Loucy (cell line): ENCODE results near the gene TOPBP1.

ENCODE experiments used
- EZH2phosphoT487 ChIP-seq: fragments of 200-600 bp; IDR thresholded peaks from 2 replicates; pipeline ENCODE4 v1.6.1; 2018; ENCODE audit warnings: antibody characterized with exemption, mild to moderate bottlenecking, moderate library complexity, borderline replicate concordance
- TF ChIP-seq, protein P1 (sequence below): fragments of 200-600 bp; sonication (generic); conservative IDR thresholded peaks from 2 replicates; pipeline ENCODE4 v1.5.1; 2014; ENCODE audit warnings: mild to moderate bottlenecking, antibody characterized with exemption, low read length

DNA sequence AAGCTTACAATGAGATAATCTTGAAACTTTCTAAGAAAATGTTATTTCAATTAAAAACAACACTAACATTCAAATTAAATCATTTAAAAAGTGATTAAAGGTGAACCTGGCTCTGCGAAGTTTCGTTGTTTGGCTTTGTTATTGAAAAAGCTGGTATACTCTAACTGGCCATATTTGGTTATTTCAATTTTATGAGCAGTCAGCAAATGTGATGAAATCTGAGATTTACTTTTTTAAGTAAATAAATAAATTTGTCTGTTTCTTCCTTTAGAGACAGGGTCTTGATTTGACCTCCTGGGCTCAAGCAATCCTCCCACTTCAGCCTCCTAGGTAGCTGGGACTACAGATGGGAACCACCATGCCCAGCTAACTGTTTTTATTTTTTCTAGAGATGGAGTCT, 50.2 kb downstream of the TOPBP1 start:
- TF ChIP-seq, protein P1, sequence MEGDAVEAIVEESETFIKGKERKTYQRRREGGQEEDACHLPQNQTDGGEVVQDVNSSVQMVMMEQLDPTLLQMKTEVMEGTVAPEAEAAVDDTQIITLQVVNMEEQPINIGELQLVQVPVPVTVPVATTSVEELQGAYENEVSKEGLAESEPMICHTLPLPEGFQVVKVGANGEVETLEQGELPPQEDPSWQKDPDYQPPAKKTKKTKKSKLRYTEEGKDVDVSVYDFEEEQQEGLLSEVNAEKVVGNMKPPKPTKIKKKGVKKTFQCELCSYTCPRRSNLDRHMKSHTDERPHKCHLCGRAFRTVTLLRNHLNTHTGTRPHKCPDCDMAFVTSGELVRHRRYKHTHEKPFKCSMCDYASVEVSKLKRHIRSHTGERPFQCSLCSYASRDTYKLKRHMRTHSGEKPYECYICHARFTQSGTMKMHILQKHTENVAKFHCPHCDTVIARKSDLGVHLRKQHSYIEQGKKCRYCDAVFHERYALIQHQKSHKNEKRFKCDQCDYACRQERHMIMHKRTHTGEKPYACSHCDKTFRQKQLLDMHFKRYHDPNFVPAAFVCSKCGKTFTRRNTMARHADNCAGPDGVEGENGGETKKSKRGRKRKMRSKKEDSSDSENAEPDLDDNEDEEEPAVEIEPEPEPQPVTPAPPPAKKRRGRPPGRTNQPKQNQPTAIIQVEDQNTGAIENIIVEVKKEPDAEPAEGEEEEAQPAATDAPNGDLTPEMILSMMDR: no peak
- no peak for TF ChIP-seq EZH2phosphoT487
